C4-2B (cell line): ENCODE measurements around the gene CNTD1.
"Not testable (repeated sequence)": the region's sequence is repeated elsewhere in the genome, so short reads cannot be mapped to it uniquely, and the experiment has no call there.

Source experiments
- H3K27ac ChIP-seq: fragments of 450-650 bp; 2 replicates; pipeline ENCODE4 v1.5.1; 2017
- CTCF ChIP-seq: fragments of 450-650 bp; conservative IDR thresholded peaks from 2 replicates; pipeline ENCODE4 v1.5.1; 2017; ENCODE audit warnings: mild to moderate bottlenecking
- ZFX ChIP-seq: fragments of 450-650 bp; IDR thresholded peaks from 2 replicates; pipeline ENCODE4 v1.6.1; 2017

Gene CNTD1

DNA sequence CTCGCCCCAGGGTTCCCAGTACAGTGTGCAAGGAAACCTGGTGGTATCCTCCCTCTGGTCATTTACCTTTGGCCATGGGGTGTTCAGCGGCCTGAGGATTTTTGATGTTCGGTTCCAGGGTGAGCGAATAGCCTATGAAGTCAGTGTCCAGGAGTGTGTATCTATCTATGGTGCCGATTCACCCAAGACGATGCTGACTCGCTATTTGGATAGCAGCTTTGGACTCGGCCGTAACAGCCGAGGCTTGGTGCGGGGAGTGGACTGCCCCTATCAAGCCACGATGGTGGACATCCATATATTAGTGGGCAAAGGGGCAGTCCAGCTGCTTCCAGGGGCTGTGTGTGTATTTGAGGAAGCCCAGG, 46.9 kb downstream of the CNTD1 start:
- H3K27ac ChIP-seq, result no peak overlapping the region
- no peak for TF ChIP-seq CTCF

GRCh38 chr17:42845918-42846593, 47.4 kb downstream of the CNTD1 start:
- no peak for TF ChIP-seq ZFX
- TF ChIP-seq CTCF, result no peak
- no peak overlapping the region for H3K27ac ChIP-seq

GRCh38 chr17:42846594-42847280, 48.1 kb downstream of the CNTD1 start:
- TF ChIP-seq ZFX (no peak), CTCF (no peak)
- H3K27ac ChIP-seq, result no peak overlapping the region

- no peak overlapping the region for H3K27ac ChIP-seq
- TF ChIP-seq CTCF, result no peak
- no peak for TF ChIP-seq ZFX
Measured at GRCh38 chr17:42848093-42848492, 49.4 kb downstream of the CNTD1 start.

- H3K27ac ChIP-seq, result no peak overlapping the region
- no peak for TF ChIP-seq CTCF
- no peak for TF ChIP-seq ZFX
Measured at GRCh38 chr17:42849031-42849430, 50.4 kb downstream of the CNTD1 start.

- TF ChIP-seq ZFX, result no peak
- no peak for TF ChIP-seq CTCF
- no peak overlapping the region for H3K27ac ChIP-seq
Measured at GRCh38 chr17:42849451-42850181, 51.0 kb downstream of the CNTD1 start.

DNA sequence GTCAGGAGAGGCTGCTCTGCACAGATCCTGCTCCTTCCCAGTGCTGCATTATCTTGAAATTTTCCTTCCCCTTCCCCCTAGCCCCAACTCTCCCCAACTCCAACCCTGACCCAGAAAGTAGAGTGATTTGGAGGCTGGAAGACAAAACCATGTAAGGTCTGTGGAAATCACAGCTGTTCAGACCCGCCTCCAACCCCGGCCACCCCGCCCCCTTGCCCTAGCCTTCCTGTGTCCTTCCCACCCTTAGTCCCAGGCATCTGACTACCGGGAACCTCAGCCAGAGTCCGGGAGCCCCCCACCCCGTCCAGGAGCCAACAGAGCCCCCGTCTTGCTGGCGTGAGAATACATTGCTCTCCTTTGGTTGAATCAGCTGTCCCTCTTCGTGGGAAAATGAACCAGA, 52.3 kb downstream of the CNTD1 start, which contains the start of gene AOC3:
Gene AOC3 (plus strand): TSS at position 246 of the 400 bp plus-strand sequence. CDS start 145 bp downstream, at position 391.
- TF ChIP-seq CTCF, result no peak
- no peak for TF ChIP-seq ZFX
- H3K27ac ChIP-seq, result no peak within 1 kb of the TSS

DNA sequence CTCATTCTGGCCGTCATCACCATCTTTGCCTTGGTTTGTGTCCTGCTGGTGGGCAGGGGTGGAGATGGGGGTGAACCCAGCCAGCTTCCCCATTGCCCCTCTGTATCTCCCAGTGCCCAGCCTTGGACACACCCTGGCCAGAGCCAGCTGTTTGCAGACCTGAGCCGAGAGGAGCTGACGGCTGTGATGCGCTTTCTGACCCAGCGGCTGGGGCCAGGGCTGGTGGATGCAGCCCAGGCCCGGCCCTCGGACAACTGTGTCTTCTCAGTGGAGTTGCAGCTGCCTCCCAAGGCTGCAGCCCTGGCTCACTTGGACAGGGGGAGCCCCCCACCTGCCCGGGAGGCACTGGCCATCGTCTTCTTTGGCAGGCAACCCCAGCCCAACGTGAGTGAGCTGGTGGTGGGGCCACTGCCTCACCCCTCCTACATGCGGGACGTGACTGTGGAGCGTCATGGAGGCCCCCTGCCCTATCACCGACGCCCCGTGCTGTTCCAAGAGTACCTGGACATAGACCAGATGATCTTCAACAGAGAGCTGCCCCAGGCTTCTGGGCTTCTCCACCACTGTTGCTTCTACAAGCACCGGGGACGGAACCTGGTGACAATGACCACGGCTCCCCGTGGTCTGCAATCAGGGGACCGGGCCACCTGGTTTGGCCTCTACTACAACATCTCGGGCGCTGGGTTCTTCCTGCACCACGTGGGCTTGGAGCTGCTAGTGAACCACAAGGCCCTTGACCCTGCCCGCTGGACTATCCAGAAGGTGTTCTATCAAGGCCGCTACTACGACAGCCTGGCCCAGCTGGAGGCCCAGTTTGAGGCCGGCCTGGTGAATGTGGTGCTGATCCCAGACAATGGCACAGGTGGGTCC, 52.9 kb downstream of the CNTD1 start:
- not testable (repeated sequence) for H3K27ac ChIP-seq
